Adipocyte (in vitro differentiated cells): Measurements from ENCODE around the gene ARHGAP12.

Experiments
- DNase-seq: peaks from one replicate; pipeline ENCODE4 v3.0.0-alpha.2; 2015; ENCODE audit warnings: low read depth
- H3K27me3 ChIP-seq: replicated peaks from 2 replicates; pipeline ENCODE4 v1.7.0; 2013; ENCODE audit warnings: mild to moderate bottlenecking, low read length, moderate library complexity; ENCODE audit not compliant: control insufficient read depth, insufficient read depth
- H3K36me3 ChIP-seq: 2 replicates; pipeline ENCODE4 v1.7.0; 2013; ENCODE audit warnings: low read length, mild to moderate bottlenecking, moderate library complexity; ENCODE audit not compliant: control insufficient read depth, insufficient read depth, severe bottlenecking
- H3K4me1 ChIP-seq: 2 replicates; pipeline ENCODE4 v1.7.0; 2013; ENCODE audit warnings: mild to moderate bottlenecking, low read length, moderate library complexity; ENCODE audit not compliant: control insufficient read depth, insufficient read depth
- H3K4me3 ChIP-seq: 2 replicates; pipeline ENCODE4 v1.7.0; 2013; ENCODE audit warnings: mild to moderate bottlenecking, low read length, moderate library complexity
- H3K9ac ChIP-seq: 2 replicates; pipeline ENCODE4 v1.7.0; 2013; ENCODE audit warnings: mild to moderate bottlenecking, low read length, moderate library complexity
- H3K9me3 ChIP-seq: 2 replicates; pipeline ENCODE4 v1.7.0; 2013; ENCODE audit warnings: mild to moderate bottlenecking, low read length, moderate library complexity; ENCODE audit not compliant: control insufficient read depth

Gene ARHGAP12

GRCh38 chr10:31759799-31760626 lies 168.6 kb downstream of the ARHGAP12 start:
- H3K4me3 ChIP-seq, result peak overlapping the region; percentile 89
- H3K9ac ChIP-seq, result peak overlapping the region; percentile 94
- no peaks in the 10 kb centered on the region for H3K36me3 ChIP-seq
- no peaks in the 10 kb centered on the region for H3K27me3 ChIP-seq
- DNase-seq, result peak; percentile 99
- H3K4me1 ChIP-seq, result peaks cover 34% of the 10 kb centered on the region
- no peaks in the 10 kb centered on the region for H3K9me3 ChIP-seq

GRCh38 chr10:31759124-31759798 lies 169.4 kb downstream of the ARHGAP12 start:
- H3K36me3 ChIP-seq, result no peaks in the 10 kb centered on the region
- H3K9me3 ChIP-seq, result no peaks in the 10 kb centered on the region
- peaks cover 41% of the 10 kb centered on the region for H3K4me1 ChIP-seq
- peak overlapping the region; percentile 94 for H3K9ac ChIP-seq
- peak; percentile 57 for DNase-seq
- peak overlapping the region; percentile 89 for H3K4me3 ChIP-seq
- H3K27me3 ChIP-seq, result no peaks in the 10 kb centered on the region

GRCh38 chr10:31758495-31758894 lies 170.1 kb downstream of the ARHGAP12 start:
- peak; percentile 66 for DNase-seq
- no peak overlapping the region for H3K9ac ChIP-seq
- no peak overlapping the region for H3K4me3 ChIP-seq
- H3K9me3 ChIP-seq, result no peaks in the 10 kb centered on the region
- no peaks in the 10 kb centered on the region for H3K27me3 ChIP-seq
- peaks cover 44% of the 10 kb centered on the region for H3K4me1 ChIP-seq
- no peaks in the 10 kb centered on the region for H3K36me3 ChIP-seq

GRCh38 chr10:31757831-31758230 lies 170.8 kb downstream of the ARHGAP12 start:
- Histone ChIP-seq H3K9ac (peak overlapping the region; percentile 30), H3K4me1 (peaks cover 44% of the 10 kb centered on the region), H3K4me3 (no peak overlapping the region), H3K27me3 (no peaks in the 10 kb centered on the region), H3K36me3 (no peaks in the 10 kb centered on the region), H3K9me3 (no peaks in the 10 kb centered on the region)
- no peak for DNase-seq

GRCh38 chr10:31757386-31757791 lies 171.2 kb downstream of the ARHGAP12 start:
- Histone ChIP-seq H3K4me1 (peaks cover 44% of the 10 kb centered on the region), H3K9me3 (no peaks in the 10 kb centered on the region), H3K36me3 (no peaks in the 10 kb centered on the region), H3K4me3 (no peak overlapping the region), H3K9ac (no peak overlapping the region), H3K27me3 (no peaks in the 10 kb centered on the region)
- no peak for DNase-seq

- Histone ChIP-seq H3K9me3 (no peaks in the 10 kb centered on the region), H3K4me3 (no peak overlapping the region), H3K9ac (no peak overlapping the region), H3K4me1 (peaks cover 44% of the 10 kb centered on the region), H3K27me3 (no peaks in the 10 kb centered on the region), H3K36me3 (no peaks in the 10 kb centered on the region)
- DNase-seq, result no peak
Observed at GRCh38 chr10:31756729-31757110, 171.9 kb downstream of the ARHGAP12 start.

GRCh38 chr10:31756101-31756728 lies 172.4 kb downstream of the ARHGAP12 start:
- Histone ChIP-seq H3K4me3 (no peak overlapping the region), H3K27me3 (no peaks in the 10 kb centered on the region), H3K9ac (no peak overlapping the region), H3K4me1 (peaks cover 41% of the 10 kb centered on the region), H3K36me3 (no peaks in the 10 kb centered on the region), H3K9me3 (no peaks in the 10 kb centered on the region)
- no peak for DNase-seq
